HG03565 (cell line): Measurements from ENCODE around the gene TBX10.

Source experiments
- ATAC-seq: cut with Tn5 transposase; IDR thresholded peaks from one replicate; pipeline ENCODE4 v1.9.1; 2021; ENCODE audit warnings: mild to moderate bottlenecking, moderate library complexity; ENCODE audit not compliant: unreplicated experiment

The TBX10 gene

GRCh38 chr11:67581469-67581868 is 58.1 kb downstream of the TBX10 start:
- ATAC-seq, result no peak
